Activated CD8-positive, alpha-beta memory T cell treated with anti-CD3 and anti-CD28 coated beads, Interleukin-2, amount 50 U/mL, for 48 hours (primary cell): ENCODE results near the gene ANKS1A.
"Not testable (repeated sequence)": the region's sequence is repeated elsewhere in the genome, so short reads cannot be mapped to it uniquely, and the experiment has no call there.

Experiments used
- DNase-seq: peaks from one replicate; pipeline ENCODE4 v3.0.0-alpha.2; 2020

ANKS1A gene

GRCh38 chr6:35128496-35128895, 239.4 kb downstream of the ANKS1A start:
- DNase-seq, result no peak

- DNase-seq, result no peak
Observed at GRCh38 chr6:35136185-35136584, 247.1 kb downstream of the ANKS1A start.

GRCh38 chr6:35138191-35138590, 249.1 kb downstream of the ANKS1A start:
- DNase-seq, result not testable (repeated sequence)

GRCh38 chr6:35139470-35139869, 250.4 kb downstream of the ANKS1A start:
- no peak for DNase-seq

- no peak for DNase-seq
Observed at GRCh38 chr6:35139924-35140638, 251.0 kb downstream of the ANKS1A start.

- DNase-seq, result no peak
Observed at GRCh38 chr6:35140639-35141006, 251.6 kb downstream of the ANKS1A start.
